Stimulated activated CD4-positive, alpha-beta T cell treated with anti-CD3 and anti-CD28 coated beads, Interleukin-12 subunit alpha, Interleukin-12 subunit beta, amount 100 ng/mL, for 4 hours (primary cell): ENCODE data around the gene MBNL3.

Experiments
- DNase-seq: peaks from one replicate; pipeline ENCODE4 v3.0.0-alpha.2; 2020

MBNL3 gene

DNA sequence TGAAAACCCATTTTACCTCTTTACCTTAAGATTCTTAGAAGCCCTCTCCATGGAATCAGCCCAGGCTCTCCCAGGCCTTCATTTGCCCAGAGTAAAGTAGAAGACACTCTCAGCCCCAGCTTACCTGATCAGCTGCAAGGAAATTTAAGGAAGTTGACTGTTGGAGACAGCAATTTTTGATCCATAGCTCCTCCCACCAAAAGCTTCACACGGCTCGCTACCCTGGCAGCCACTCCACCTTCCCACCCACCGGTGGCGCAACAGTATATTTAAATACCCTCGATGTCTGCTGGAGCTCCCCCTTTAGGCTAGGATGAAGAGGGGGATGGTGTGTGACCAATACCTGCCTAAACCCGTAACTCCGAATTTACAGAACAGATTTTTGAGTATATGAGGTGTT lies 75.4 kb downstream of the MBNL3 start:
- DNase-seq = no peak

DNA sequence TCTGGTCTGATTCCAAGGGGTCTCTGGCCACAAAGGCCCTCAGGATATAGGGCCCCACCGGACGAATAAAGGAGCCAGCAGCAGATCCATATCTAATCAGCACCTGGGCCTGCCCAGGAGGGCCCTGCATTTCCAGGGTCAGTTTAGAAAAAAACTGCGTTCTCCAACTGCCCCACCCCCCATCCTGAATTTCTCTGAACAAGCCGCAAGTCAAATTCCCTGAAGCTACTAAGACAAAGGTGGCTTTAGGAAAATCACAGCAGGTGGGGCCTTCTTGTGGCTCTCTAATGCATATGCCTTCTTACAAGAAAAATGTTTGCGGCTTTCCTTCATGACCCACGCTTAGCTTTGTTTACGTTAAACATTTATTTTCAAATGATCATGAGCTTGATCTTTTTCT lies 76.6 kb downstream of the MBNL3 start:
- DNase-seq = no peak

DNA sequence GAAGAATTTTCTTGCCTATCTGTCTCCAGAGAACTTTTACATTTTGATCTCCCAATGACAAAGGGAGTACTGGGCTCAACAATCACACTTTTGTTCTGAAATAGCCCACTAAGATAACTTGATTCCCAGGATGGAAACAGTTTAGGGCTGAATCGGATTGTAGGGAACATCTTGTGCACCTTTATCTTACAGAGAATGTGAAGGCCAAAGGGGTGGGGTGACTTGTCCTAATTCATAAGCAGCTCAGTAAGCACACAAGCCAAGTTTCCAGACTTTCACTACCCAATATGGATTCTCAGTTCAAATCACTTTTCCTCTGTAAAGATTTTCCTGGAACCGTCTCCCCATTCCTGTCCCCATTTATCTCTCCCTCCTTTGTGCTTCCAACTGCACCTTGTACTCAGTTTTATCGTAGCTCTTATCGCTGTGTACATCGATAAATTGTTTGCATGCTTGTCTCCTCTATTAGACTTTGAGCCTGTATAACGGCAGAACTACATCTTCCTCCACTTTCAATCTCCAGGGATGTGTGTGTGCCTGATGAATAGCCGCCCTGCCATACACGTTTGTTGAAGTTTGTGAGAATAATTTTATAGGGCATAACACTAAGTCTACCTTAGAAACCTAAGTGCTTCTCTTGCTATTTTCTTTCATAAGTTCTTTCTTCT lies 77.4 kb downstream of the MBNL3 start:
- no peak for DNase-seq

DNA sequence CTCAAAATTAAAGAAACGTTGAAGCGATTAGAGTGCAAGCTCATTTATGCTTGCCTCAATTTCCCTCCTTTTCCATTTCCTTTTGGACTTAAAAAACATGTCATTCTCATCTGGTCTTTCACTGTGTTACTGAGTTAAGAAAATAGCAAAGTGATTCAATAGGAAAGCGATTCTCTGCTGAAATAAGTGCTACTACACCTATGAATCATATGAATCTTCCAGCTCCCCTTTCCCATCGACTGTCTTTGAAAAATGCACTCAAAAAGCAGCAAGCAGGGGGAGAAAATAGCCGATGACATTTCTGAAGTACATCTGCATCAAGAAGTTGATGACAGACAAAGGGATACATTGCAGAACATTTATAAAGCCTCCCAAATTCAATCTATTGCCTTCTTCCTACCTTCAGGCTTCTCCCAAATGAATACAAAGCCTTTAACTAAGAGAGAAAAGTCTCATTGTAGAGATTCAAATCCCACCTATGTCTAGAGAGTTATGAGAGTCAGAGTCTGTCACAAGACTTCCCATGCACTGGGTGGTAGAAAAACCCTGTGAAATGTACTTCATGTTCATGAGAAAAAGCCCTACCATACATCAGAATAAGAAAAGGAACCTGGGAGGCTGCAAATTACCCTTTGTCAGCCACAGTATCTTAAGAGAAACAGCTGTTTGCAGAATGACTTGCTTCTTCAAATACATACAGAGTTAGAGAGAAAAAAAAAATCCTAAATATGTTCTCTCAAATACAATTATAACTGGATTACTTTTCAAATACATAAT lies 78.9 kb downstream of the MBNL3 start:
- DNase-seq = no peak

DNA sequence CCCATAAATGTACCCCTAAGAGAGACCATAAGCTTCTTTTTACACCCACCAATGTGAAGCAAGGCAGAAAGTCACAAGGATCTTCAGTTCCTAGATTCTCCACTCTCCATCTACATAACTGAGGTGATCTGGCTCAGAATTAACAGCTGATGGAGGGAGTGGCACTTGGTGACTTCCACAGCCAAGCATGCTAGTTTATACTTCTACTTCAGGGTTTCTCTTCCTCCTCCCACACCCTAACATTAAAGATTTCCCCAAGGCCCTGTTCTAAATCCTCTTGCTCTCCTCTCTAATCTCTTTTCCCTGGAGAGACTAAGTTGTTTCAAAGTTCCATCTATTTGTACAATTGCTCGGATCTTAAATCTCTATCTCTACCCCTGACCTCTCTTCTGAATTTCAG lies 81.1 kb downstream of the MBNL3 start:
- DNase-seq = no peak

DNA sequence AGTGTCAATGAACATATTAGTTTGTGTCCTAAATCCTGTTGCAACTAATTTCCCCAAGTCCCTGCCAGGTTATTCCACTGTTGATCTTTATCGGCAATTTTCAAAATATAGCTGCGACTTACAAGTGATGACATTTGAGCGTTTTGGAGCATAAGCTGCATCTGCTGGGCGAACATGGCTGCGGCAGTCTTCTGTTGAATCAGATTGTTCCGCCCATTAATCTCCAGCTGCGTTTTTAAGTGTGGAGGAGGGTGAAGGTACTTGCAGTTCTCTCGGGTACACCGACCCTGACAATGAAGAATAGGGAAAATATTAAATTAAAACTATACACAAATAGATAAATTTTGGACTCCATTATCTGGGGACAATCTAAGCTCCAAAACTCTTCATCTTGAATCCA lies 82.7 kb downstream of the MBNL3 start:
- no peak for DNase-seq

DNA sequence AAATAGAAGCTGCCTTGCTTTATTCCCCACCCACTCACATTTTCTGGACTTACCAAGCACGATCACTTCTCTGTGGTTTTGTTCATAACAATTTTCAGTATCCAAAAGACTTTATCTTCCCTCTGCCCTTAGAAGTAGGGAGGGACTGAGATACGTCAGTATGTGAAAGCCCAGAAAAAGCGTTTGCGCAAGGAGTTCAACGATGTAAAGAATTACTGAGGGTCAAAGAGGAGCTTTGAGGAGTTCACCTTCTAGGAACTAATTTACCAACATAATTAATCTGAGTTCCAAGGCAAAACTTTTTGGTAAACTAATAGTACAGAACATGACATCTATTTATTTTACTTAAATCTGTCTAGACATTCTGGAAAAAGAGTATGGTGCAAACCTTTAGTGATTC lies 84.6 kb downstream of the MBNL3 start:
- DNase-seq = no peak

DNA sequence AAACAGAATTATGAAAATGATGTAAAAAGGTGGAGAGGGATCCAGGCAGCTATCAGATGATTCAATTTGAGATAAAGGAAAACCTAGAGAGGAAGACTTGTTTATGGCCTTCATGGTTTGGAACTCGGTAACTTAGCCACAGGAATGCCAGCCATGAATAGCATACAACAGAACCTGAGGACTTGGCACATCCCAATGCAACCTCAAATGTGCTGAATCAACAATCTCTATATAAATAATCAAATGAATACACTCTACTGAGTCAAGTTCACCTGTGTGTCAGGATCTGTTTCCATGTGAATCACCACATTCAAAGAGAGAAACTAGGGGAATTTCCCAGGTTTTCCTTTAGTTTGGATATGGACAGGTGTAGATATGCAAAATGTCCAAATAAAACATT lies 86.9 kb downstream of the MBNL3 start:
- no peak for DNase-seq

DNA sequence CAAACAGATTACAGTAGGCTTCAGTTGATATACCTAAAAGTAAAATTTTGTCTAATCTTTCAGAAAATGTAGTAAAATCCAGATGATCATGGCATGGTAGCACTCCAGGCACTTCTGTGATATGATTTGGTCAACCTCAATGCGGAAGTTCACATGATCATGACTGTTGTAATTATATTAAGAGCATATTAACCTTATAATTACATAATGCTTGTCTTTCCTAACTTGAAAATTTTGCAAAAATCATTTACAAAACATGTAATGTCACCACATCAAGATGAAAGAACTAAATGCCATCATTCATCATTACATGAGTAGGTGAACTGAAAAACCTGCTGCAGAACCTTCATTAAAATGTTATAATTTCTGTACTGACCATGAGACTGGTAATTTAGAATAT lies 88.1 kb downstream of the MBNL3 start:
- no peak for DNase-seq

DNA sequence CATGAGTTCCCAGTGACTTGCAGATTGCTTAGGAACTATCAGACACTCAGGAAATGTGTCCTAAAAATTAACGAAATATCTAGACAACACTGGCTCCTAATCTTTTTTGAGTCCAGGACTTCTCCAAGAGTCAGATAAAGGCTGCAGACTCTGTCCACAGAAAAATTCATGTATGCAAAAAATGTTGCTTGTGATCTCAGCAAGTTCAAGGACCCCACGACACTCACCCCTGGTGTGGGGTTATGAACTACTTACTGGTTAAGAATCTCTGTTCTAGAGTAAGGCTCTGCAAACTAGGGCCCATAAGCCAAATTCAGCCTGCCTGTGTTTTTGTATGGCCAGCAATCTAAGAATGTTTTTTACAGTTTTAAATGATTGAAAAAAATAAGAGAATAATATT lies 93.2 kb downstream of the MBNL3 start:
- no peak for DNase-seq

DNA sequence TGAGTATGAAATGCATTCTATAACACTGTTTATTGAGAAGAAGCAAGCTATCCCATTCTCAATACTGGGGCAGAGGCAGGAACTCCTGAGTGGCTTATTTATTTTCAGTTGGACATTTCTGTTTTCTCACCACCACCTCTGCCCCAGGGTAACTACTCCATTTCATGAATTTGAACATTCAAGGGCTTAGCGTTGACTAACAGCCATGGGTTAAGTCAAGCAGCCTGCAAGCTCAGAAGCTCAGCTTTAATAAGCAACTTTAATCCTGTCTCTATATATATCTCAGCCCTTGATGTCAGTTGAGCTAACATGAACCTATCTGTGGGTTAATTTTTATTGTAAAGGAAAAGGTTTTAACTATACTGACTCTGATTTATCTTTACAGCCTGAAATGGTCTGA lies 93.8 kb downstream of the MBNL3 start:
- no peak for DNase-seq

DNA sequence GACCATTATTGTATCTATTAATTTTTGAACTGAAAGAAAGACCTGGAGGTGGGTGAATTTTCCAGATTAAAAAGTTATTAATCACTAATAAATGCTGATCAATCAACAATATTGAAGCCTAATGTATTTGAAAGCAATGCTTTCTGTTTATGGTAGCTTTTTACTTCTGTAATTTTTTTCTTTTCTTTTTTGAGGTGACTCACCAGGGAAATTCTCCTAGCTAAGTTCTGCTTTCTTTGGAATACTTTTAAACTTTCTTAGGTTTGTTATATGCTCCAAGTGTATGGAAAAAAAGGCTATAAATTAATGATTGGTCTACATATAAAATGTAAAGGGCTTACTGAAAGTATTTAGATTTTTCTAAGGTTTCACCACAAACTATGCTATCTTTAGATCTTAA lies 94.2 kb downstream of the MBNL3 start:
- no peak for DNase-seq

DNA sequence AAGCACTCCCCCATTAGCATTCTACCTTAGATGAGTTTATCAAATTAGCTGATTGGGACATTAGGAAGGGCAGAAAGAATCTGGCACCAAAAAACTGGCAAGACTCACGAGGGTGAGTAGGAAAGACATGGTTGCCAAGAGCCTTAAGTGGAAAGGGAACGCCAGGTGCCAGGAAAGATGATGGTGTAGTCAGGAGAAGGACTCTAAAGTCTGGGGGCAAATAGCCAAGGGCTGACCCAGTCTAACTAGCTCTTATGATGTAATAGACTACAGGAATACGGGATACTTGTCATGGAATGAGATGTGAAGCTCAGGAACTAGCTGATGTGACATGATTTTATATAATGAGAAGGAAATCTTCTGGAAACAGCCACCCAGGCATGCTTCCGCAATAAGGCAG lies 94.8 kb downstream of the MBNL3 start:
- no peak for DNase-seq

DNA sequence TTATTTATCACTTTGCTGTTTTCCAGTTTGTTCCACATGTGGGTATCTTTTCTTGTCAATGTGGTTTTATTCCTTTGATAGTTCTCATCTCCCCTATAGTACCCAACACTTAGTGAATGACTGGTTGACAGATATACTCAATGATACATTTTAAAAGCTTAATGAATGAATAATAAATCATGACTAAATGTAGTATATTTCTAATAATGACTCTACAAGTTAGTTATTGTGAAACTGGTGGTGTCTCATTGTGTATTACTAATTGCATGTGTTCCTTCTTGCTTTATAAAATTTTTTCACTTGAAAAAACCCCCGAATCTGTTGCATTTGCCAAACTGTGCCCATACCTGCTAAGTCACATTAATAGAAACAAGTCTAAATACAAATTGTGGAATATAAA lies 95.4 kb downstream of the MBNL3 start:
- DNase-seq = no peak

DNA sequence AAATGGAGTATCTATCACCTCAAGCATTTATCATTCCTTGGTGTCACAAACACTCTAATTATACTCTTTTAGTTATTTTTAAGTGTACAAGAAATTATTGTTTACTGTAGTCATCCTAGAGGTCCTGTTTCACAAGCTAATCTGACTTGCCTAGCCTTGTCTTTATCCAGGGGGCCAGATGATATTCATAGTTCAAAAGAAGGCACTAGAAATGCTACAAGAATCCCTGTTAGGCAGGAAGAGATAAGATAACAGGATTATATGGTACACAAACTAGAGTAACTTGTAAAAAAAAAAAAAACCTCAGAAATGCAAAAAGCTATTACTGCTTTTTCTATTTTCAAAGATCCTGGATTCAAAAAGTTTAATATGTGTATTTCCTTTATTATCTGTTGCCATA lies 95.8 kb downstream of the MBNL3 start:
- DNase-seq = no peak

DNA sequence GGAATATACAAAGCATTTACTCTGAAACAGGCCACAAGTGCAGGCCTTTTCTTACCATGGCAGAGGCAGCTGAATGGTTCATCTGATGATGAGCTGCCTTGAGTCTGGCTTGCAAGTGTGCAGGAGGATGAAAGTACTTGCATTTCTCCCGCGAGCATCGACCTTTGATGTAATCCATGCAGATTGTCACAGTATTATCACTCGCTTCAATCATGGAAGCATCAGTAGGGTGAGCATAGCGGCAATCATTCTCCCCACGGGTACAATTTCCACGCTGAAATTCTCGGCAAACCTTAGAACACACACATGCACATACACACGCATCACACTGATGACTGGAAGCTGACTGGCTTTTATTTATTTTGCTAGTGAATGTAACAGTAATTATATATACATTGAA lies 98.0 kb downstream of the MBNL3 start:
- no peak for DNase-seq

DNA sequence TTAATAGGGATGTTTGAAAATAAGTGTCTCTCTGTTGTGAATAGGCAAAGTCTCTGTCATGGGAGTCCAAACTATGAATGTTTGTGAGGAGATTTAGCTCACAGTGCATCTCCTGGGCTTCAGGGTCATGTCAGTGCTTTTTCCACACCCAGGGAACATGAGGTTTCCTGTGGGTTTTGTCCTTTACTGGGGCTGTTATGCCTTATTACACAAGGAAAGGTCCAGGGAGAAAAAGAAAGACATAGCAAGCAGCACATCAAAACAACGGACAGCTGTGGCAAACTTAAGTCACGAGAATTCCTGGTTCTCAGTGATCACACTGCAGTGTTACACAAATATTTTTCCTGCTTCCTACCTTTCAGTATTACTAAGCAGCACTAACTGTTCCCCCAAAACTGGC lies 99.4 kb downstream of the MBNL3 start:
- DNase-seq = no peak

DNA sequence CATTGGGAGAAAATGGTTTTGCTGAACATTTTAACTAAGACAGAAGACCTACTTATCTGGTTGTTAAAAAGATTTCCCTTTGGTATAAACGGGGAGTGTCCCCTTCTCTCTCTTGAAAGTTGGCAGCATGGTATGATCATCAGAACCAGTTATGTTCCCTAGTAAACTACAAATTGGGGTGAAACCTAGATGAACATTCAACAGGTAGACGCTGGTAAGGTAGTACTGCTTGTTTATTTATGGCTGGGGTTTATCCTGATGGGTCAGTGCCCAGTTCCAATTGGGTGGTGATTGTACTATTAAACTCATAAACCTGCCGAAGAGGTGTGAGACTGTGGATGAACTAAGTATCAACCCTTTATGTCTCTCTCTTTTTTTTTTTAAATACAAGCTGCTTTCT lies 100.5 kb downstream of the MBNL3 start:
- DNase-seq = no peak

DNA sequence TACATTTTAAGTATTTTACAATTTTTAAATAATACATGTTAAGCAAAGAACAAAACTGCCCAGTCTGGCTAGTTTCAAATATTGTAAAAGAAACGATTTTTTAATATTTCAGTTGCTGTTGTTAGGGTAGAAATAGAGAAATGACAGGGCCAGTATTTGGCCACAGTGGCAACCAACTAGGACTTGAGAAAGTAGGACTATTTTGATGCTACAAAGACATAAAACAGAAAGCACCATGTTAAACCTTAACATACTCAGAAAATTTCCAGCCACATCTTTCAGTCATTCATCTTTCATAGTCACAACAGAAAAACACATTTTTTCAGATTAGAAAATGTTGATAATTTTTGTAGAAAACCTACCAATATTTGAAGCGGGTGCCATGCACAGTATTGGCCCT lies 104.5 kb downstream of the MBNL3 start:
- DNase-seq = no peak

DNA sequence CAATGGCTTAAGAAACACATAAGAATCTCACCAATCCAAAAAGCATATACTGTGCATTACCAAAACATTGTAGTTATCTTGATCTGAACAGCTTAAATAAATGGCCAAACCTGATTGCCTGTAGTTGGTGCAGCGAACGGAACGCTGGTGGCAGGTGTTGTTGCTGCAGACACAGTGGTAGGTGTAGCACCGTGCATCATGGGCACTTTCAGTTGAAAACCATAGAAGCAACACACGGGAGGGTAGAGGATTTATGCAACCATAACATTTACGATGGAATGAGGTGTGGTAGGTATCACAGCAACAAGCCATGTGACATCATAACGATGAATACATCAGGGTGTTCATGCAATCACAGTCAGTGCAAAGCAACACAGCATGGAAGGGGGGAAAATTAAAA lies 106.8 kb downstream of the MBNL3 start:
- DNase-seq = no peak

DNA sequence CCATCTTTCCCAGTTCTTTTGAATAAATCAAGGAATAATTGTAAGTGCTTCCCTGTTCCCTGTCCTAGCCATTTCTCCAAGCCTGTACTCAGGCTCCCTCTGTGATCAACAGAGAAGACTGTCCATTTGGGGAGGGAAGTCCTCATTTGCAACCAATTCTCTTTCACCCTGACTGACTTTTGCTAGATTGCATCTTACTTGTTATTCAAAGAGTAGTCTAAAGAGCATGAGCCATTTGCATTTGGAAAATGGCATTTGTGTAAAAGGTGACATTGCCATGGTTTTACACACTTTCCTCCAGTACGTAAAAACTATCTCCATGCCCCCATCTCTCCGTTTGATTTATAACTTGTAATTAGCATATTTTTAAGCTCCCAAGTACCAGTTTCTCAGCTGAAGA lies 110.6 kb downstream of the MBNL3 start:
- no peak for DNase-seq

DNA sequence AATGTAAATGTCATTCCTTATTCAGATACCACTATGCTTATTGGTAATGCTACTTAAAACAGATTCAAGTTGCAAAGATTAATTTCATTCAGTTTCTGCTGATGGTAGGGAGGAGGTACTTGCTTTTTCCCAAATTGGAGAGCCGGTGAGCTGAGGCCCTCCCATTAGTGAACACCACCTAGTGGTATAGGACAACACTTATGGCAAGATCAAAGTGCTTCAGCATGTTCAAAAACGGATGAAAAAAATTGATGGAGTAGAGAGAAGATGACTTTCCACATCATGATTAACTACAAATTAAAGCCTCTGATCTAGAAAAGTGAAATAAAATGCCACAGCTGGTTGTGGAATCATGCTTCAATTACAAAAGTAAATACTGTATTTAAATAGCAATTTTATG lies 112.9 kb downstream of the MBNL3 start:
- no peak for DNase-seq

DNA sequence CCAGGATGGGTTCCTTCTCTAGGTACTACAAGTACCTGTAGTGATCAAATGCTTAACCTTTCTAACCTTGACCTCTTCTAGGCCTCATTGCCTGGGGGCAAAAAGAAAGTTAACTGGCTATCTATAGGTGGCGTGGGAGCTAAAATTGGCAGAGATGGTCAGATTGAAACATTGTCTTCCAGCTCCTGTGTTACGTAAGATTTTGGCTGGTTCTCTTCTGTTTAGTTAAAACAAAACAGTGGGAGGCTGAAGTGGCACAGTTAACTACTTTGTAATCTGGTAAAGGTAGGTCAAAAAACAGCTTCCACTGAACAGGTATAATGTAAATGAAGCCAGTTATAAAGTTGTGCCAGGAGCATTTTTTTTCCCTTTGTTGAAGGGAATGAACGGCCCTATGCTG lies 115.2 kb downstream of the MBNL3 start:
- no peak for DNase-seq

DNA sequence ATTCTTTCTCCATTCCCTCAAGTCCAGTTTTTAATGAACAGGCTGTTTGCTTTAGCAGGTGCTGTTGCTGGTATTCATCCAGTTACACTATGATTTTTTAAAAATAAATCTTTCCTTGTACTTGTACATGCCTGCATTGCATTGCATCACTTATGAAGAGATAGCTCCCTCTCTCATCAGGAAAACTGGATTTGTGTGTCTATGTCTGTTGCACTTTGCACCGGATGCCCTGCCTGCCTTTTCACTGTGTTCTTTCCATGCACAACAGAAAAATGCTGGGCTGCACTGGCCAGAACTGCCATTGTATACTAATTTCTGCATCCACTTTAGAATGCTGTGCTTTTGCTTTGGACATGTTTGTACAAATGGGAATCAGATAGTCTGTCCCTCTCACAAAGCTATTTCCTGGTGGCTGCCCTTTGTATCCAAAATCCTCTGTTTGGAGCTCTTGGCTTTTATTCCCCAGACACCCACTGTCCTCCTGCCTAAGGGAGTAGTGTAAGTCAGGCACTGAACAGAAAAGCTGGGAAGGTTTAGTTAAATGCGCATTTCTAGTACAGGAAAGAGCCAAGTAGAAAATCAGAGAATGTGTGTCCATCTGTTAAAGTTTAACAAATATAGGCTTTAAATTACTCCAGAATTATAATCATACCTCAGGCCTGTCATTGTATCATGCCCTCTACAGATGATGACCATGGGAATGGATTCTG lies 119.1 kb downstream of the MBNL3 start:
- DNase-seq = no peak
